Endothelial cell of umbilical vein (primary cell): ENCODE measurements around the gene TMEM42. TPM values are rescaled to one million over a fixed set of nuclear protein-coding genes. Genes with fewer than 3 reads are reported as not detected.

Experiments used
- BruUV-seq: library from RNA; stranded (reverse); fragments of 400-500 nt; replicated peaks from 2 replicates; lab custom pipeline; 2021; lab: Mats Ljungman, UMichigan
- CTCF ChIA-PET: fragments of 300-600, 350-600 bp; sonication (Branson Sonifier 250); formaldehyde crosslinking; loops from one replicate; lab custom pipeline; 2021; ENCODE audit warnings: antibody characterized with exemption, inconsistent platforms; lab: Charles Lee
- POLR2A ChIA-PET: fragments of 300-600, 350-600 bp; sonication (Branson Sonifier 250); formaldehyde crosslinking; loops from one replicate; lab custom pipeline; 2021; ENCODE audit warnings: antibody characterized with exemption, inconsistent platforms; lab: Charles Lee
- DNase-seq: peaks from one replicate; pipeline ENCODE4 v3.0.0-alpha.2; 2011; ENCODE audit warnings: low read depth, low spot score
- FAIRE-seq: peaks from 2 replicates; lab custom pipeline; 2011; peaks lifted over from hg19 to GRCh38; lab: Jason Lieb, UNC
- H2AFZ ChIP-seq: 2 replicates; pipeline ENCODE4 v1.6.0; 2012; ENCODE audit warnings: low read depth, low read length, control low read depth, inconsistent platforms
- H3K27ac ChIP-seq: 2 replicates; pipeline ENCODE4 v1.5.1; 2011; ENCODE audit warnings: low read depth, mild to moderate bottlenecking, control low read depth, low read length, moderate library complexity; ENCODE audit not compliant: insufficient read depth
- H3K27me3 ChIP-seq, 2 experiments: 2 replicates each; pipeline versions ENCODE4 v1.6.0 to v1.6.1; 2011; ENCODE audit warnings: low read length in 2 of 2, mixed read lengths in 1 of 2; ENCODE audit not compliant: control insufficient read depth in 2 of 2, insufficient read depth in 2 of 2
- H3K36me3 ChIP-seq, 2 experiments: 2 replicates in 1 of 2; 3 replicates in 1 of 2; pipeline ENCODE4 v1.5.1; 2011; ENCODE audit warnings: low read length in 2 of 2, mild to moderate bottlenecking in 1 of 2, moderate library complexity in 1 of 2; ENCODE audit not compliant: control insufficient read depth in 2 of 2, insufficient read depth in 2 of 2; ENCODE audit errors: extremely low read depth in 1 of 2
- H3K4me1 ChIP-seq: 3 replicates; pipeline ENCODE4 v1.5.1; 2011; ENCODE audit warnings: mild to moderate bottlenecking, low read length; ENCODE audit not compliant: control insufficient read depth, insufficient read depth; ENCODE audit errors: extremely low read depth
- H3K4me2 ChIP-seq: 2 replicates; pipeline ENCODE4 v1.6.1; 2011; ENCODE audit warnings: low read length, control low read depth, mixed read lengths; ENCODE audit not compliant: insufficient read depth
- H3K4me3 ChIP-seq, 3 experiments: fragments of 200-600 bp in 1 of 3; sonication (generic), shearing (Covaris generic) in 1 of 3; replicated peaks in 1 of 3; 2 replicates each; pipeline ENCODE4 v1.5.1; 2011 to 2016; ENCODE audit warnings: control low read depth in 3 of 3, low read length in 3 of 3, mild to moderate bottlenecking in 2 of 3, inconsistent platforms in 1 of 3, low read depth in 1 of 3, moderate library complexity in 1 of 3; ENCODE audit not compliant: insufficient read depth in 1 of 3
- H3K79me2 ChIP-seq: 2 replicates; pipeline ENCODE4 v1.6.0; 2012; ENCODE audit warnings: low read length, inconsistent platforms; ENCODE audit not compliant: control insufficient read depth, insufficient read depth
- H3K9ac ChIP-seq: replicated peaks from 2 replicates; pipeline ENCODE3; 2011; ENCODE audit warnings: low read length, control low read depth; ENCODE audit not compliant: insufficient read depth; ENCODE audit errors: extremely low read depth
- H3K9me1 ChIP-seq: replicated peaks from 3 replicates; pipeline ENCODE4 v1.6.0; 2011; ENCODE audit warnings: mild to moderate bottlenecking, low read length; ENCODE audit not compliant: control insufficient read depth, insufficient read depth; ENCODE audit errors: extremely low read depth
- H3K9me3 ChIP-seq: replicated peaks from 2 replicates; pipeline ENCODE4 v1.5.1; 2012; ENCODE audit warnings: low read length, inconsistent platforms; ENCODE audit not compliant: control insufficient read depth, insufficient read depth
- H4K20me1 ChIP-seq: replicated peaks from 2 replicates; pipeline ENCODE3; 2011; ENCODE audit warnings: mild to moderate bottlenecking, low read length; ENCODE audit not compliant: control insufficient read depth, insufficient read depth; ENCODE audit errors: extremely low read depth
- CTCF ChIP-seq, 2 donors: IDR thresholded peaks; 1 replicate in 1 of 2; 2 replicates in 1 of 2; pipeline ENCODE4 v1.5.1; 2011; ENCODE audit warnings: low read length in 2 of 2, mild to moderate bottlenecking in 2 of 2, moderate library complexity in 2 of 2, control low read depth in 1 of 2, inconsistent platforms in 1 of 2, low read depth in 1 of 2; ENCODE audit not compliant: insufficient read depth in 1 of 2; ENCODE audit errors: extremely low read depth in 1 of 2
- EZH2 ChIP-seq: IDR thresholded peaks from 2 replicates; pipeline ENCODE4 v1.6.1; 2012; ENCODE audit warnings: borderline replicate concordance, low read depth, mild to moderate bottlenecking, moderate library complexity, low read length, inconsistent platforms; ENCODE audit not compliant: severe bottlenecking
- FOS ChIP-seq: IDR thresholded peaks from 2 replicates; pipeline ENCODE4 v1.6.1; 2011; ENCODE audit warnings: mild to moderate bottlenecking, low read length, moderate library complexity, borderline replicate concordance; ENCODE audit not compliant: insufficient read depth
- GATA2 ChIP-seq: IDR thresholded peaks from 2 replicates; pipeline ENCODE4 v1.7.0; 2011; ENCODE audit warnings: low read depth, mild to moderate bottlenecking, moderate library complexity, mixed read lengths, low read length; ENCODE audit not compliant: insufficient read length, insufficient read depth
- JUN ChIP-seq: IDR thresholded peaks from 2 replicates; pipeline ENCODE4 v1.6.1; 2011; ENCODE audit warnings: borderline replicate concordance, low read depth; ENCODE audit not compliant: insufficient read length, insufficient read depth
- MAX ChIP-seq: IDR thresholded peaks from 2 replicates; pipeline ENCODE4 v1.6.1; 2011; ENCODE audit not compliant: insufficient read depth, insufficient read length
- MYC ChIP-seq: IDR thresholded peaks from one replicate; pipeline ENCODE4 v1.6.1; 2011; ENCODE audit warnings: mild to moderate bottlenecking, low read depth, low read length
- POLR2A ChIP-seq: IDR thresholded peaks from 2 replicates; pipeline ENCODE4 v1.6.1; 2012; ENCODE audit warnings: low read depth, mild to moderate bottlenecking, control low read depth, low read length
- POLR2AphosphoS5 ChIP-seq: IDR thresholded peaks from 2 replicates; pipeline ENCODE4 v1.6.1; 2012; ENCODE audit warnings: low read depth, mild to moderate bottlenecking, control low read depth, low read length, moderate library complexity; ENCODE audit not compliant: insufficient read depth
- dilution Hi-C: fragments of 300-500 bp; cut with MboI; formaldehyde crosslinking; loops from one replicate; pipeline ENCODE4 v1.15.0; 2019; ENCODE audit warnings: low sequenced_read_pairs; ENCODE audit not compliant: extremely low pct_ligation_motif_present
- intact Hi-C: fragments of 100-400 bp; cut with micrococcal nuclease; formaldehyde crosslinking; loops from one replicate; pipeline ENCODE4 v1.10.0; 2022
- polyA plus RNA-seq, 4 experiments: library from polyadenylated mRNA; depleted of rRNA in 3 of 4; stranded (reverse) in 3 of 4; unstranded in 1 of 4; fragments of >200 nt; gene quantifications; 2 replicates each; pipeline versions ENCODE4 v1.2.1 to v1.2.3, GENCODE V29; 2011 to 2012; ENCODE audit warnings: missing spikeins in 1 of 4
- total RNA-seq: library from RNA; stranded (reverse); gene quantifications from 2 replicates; pipeline ENCODE4 v1.2.3, GENCODE V29; 2021

The TMEM42 gene
- total and polyA plus RNA-seq, 2 donors (not counting 3 experiments of a cell fraction or from before 2014, with no cell fraction given) = 10.6 to 46.4 TPM

GRCh38 chr3:44885618-44886017 is 23.9 kb downstream of the TMEM42 start:
- Histone ChIP-seq H3K4me2 (peak overlapping the region; percentile 12), H3K9ac (peak overlapping the region; percentile 34)
- POLR2A ChIA-PET = interaction anchor here (0.5 kb wide), 1 partner anchor 109 kb away, joined by 5 read pairs; no protein-coding TSS in a partner anchor

DNA sequence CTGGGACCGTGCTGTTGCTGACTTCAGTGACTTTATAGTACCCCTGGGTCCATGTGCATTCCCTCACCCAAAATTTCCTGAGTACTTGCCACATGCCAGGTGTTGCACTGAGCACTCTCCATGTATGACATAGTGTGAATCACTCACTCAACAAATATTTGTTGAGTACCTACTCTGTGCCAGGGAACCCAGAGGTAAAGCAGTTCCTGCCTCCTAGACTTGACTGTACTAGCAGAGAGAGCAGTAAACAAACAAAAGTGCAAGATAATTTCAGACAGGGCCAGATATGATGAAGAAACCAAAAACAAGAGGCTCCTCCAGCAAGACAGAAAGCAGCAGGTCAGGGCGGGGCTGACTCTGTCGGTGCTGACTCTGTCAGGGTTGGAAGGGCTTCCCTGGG is 24.8 kb downstream of the TMEM42 start:
- no peaks in the 10 kb centered on the region for H3K36me3 ChIP-seq
- intact Hi-C loops = loop anchor here (10.0 kb wide), 1 partner anchor 242 kb away; the partner anchor contains the start of gene ZNF35
- no peak overlapping the region for H3K9ac ChIP-seq
- TF ChIP-seq MYC (no peak), JUN (no peak), POLR2A (no peak), EZH2 (no peak), MAX (no peak), CTCF (IDR thresholded peaks at IDR 0.05; ENCODE audit: extremely low read depth in 1 of 2, insufficient read depth in 1 of 2, low read depth in 1 of 2, low read length in 2 of 2) (no peak), GATA2 (no peak), FOS (no peak)
- POLR2A ChIA-PET = no interaction called here
- H3K4me2 ChIP-seq = no peak overlapping the region
- peaks cover 38% of the 10 kb centered on the region for H3K4me1 ChIP-seq
- H3K9me1 ChIP-seq = no peaks in the 10 kb centered on the region
- peak; percentile 71 for FAIRE-seq
- BruUV-seq = no TSS peak
- no peak overlapping the region for H2AFZ ChIP-seq
- DNase-seq = no peak
- dilution Hi-C loops = no loop called here
- H4K20me1 ChIP-seq = no peaks in the 10 kb centered on the region
- H3K4me3 ChIP-seq = no peak overlapping the region
- CTCF ChIA-PET = interaction anchor here (1.3 kb wide), 1 partner anchor 28 kb away, joined by 3 read pairs; no protein-coding TSS in a partner anchor
- H3K79me2 ChIP-seq = no peaks in the 10 kb centered on the region
- peak overlapping the region; percentile 32 for H3K27ac ChIP-seq
- no peaks in the 10 kb centered on the region for H3K27me3 ChIP-seq
- H3K9me3 ChIP-seq = no peaks in the 10 kb centered on the region

More at GRCh38 chr3:44885618-44886017, 23.9 kb downstream of the TMEM42 start:
- TF ChIP-seq MAX (no peak), POLR2AphosphoS5 (peak; percentile 92), GATA2 (peak; percentile 54), JUN (peak; percentile 96), FOS (peak; percentile 100)
- no TSS peak for BruUV-seq
- Histone ChIP-seq H2AFZ (no peak overlapping the region), H3K79me2 (no peaks in the 10 kb centered on the region), H4K20me1 (no peaks in the 10 kb centered on the region), H3K4me1 (peaks cover 38% of the 10 kb centered on the region), H3K9me1 (no peaks in the 10 kb centered on the region), H3K9me3 (no peaks in the 10 kb centered on the region), H3K4me3 (no peak overlapping the region), H3K27me3 (no peaks in the 10 kb centered on the region), H3K27ac (peak overlapping the region; percentile 91), H3K36me3 (no peaks in the 10 kb centered on the region)
- dilution Hi-C loops = no loop called here
- intact Hi-C loops = loop anchor here (1.0 to 10.0 kb wide), 5 partner anchors 24 to 547 kb away; partner anchors contain the start of genes KIAA1143, KIF15, TCAIM and TMEM42
- FAIRE-seq (peak; percentile 98), DNase-seq (peak; percentile 95)
- CTCF ChIA-PET = interaction anchor here (1.0 to 2.9 kb wide), 4 partner anchors 9 to 353 kb away, joined by 3 to 15 read pairs (median 3); no protein-coding TSS in a partner anchor
